Erythroblast (primary cell): ENCODE data around the gene CRYL1.

Experiments
- DNase-seq, 2 experiments: peaks; one replicate each; lab custom pipeline; 2025; lab: John Stamatoyannopoulos, UW
- GATA1 ChIP-seq: IDR thresholded peaks from 2 replicates; pipeline ENCODE4 v1.6.1; 2011; ENCODE audit warnings: low read depth, mild to moderate bottlenecking, control low read depth, low read length, moderate library complexity
- POLR2A ChIP-seq: IDR thresholded peaks from 2 replicates; pipeline ENCODE4 v1.6.1; 2011; ENCODE audit warnings: mild to moderate bottlenecking, low read length

Gene CRYL1

DNA sequence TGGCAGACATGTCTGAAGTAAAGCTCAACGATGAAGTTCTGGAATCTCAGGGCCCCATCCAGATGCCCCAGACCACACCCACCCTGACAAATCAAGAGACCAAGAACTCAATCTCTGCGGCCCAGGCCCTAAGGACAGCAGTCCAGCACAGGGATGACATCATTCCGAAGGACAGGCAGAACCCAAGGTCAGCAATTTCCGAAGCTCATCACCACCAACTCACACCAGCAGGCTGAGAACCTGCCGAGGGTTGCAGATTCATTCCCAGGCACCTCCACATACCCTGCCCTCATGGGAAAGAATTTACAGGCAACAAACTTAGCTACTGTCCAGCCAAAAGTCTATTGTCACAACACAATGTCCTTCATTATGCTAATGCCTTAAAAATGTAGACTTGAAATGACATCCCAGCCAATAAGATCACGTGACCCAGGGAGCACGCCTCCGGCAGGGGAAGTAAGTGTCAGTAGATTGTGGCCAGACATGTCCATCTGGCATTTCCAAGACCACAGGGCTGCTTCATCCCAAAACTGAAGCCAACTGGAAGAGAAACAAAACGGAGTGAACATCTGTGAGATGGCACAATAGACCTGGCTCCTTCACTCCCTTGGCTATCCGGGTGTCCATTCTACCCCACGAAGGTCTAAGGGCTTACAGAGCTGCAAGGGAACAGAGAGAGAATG is 98.8 kb downstream of the CRYL1 start:
- TF ChIP-seq GATA1 = no peak
- no peak for TF ChIP-seq POLR2A
- DNase-seq = no peak

DNA sequence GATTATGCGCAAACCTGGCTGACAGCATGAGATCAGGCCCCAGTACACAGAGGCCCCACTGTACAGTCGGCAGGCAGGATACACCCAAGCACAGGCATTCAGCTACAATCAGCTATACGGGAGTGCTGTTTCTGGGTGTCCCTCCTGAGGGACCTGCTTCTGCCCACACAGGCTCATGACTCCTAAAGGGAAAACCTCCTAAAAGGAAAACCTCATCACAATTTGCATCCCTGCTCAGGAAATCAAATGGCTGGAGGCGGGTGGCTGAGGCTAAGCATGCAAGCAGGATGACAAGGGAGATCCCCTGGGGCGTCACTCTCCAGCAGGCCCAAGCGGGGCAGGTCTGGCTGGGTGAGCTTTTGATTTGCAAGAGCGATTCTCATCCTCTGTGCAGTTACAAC is 99.8 kb downstream of the CRYL1 start:
- no peak for DNase-seq
- TF ChIP-seq POLR2A (no peak), GATA1 (no peak)

DNA sequence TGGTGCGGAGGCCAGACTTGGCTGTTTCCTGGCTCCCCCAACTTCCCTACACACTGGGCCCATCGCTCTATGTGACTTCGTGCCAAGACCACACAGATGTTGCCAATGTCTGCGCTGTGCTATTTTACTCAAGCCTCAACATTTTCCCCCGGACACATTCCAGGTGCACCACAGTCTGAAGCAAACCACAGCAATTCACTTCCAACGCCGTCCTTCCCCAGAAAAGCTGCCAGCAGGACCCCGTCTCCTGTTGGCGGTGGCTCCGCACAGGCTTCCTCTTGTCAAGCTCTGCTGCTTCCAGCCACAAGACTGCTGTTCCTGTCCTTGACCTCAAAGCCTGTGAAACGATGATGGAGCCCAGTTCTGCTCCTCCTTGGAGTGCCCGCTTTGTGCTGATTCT is 100.7 kb downstream of the CRYL1 start:
- DNase-seq = no peak
- TF ChIP-seq POLR2A = no peak
- TF ChIP-seq GATA1 = no peak

DNA sequence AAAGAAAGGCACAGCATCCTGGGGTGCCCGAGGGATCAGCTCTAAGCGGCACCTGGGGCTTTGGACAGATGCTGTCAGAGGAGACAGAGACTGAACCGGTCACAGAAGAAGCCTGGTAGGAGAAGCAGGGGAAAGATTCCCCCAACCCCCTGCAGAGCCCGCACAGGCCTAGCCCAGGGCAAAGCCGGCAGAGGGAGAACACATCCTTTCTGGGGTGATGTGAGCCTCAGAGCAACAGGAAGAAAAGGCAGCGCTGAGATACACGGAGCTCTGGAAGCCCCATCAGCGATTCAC is 101.2 kb downstream of the CRYL1 start:
- DNase-seq = no peak
- TF ChIP-seq GATA1 (no peak), POLR2A (no peak)

DNA sequence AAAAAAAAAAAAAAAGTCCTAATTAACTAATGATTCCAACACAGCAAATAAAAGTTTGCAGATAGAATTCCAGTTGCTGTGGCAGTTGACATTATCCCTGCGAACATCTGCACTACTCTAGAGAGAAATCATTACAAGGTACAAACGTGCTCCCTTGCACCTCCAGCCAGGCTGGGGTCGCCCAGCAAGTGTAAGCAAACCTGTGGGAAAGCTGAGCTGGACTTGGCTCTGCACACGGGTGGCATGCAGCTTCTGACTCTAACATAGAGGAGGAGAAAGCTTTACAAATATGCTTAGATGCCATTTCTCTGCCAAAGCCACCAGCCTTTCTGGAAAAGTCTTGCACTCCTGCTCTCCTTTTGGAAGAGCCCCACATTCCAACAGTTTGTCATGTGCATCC is 103.3 kb downstream of the CRYL1 start:
- no peak for TF ChIP-seq POLR2A
- TF ChIP-seq GATA1 = no peak
- DNase-seq = no peak

DNA sequence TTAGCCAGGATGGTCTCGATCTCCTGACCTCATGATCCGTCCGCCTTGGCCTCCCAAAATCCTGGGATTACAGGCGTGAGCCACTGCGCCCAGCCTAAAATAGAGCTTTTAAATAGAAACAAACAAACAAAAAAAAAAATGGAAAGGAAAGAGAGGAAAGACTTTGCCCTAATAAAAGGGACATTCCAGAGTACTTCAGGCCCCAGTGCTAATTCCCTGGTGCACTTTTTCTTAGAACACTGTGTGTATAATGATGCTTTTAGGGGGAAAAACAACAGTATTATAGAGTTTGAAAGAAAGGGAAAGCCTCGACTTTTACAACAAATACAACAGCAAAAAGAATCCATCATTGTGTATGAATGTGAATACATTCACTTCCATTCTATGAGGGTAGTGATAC is 104.7 kb downstream of the CRYL1 start:
- no peak for TF ChIP-seq GATA1
- no peak for TF ChIP-seq POLR2A
- DNase-seq = no peak

DNA sequence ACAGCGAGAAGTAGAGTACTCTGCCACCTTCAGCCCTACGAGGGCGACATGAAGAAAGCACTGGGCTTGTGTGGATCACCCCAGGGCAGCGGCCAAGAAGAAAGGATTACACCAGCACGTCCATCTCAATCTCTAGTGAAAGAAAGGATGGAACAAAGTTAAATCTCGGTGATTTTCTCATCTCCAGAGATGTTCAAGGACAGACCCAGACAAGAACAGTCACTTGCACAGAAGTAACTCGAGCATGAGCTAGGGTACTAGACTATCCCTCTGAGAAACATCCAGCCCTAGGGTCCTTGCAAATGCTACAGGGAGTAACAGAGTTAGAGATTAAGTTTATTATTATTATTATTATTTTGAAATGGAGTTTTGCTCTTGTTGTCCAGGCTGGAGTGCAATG is 106.7 kb downstream of the CRYL1 start:
- no peak for TF ChIP-seq GATA1
- DNase-seq = no peak

DNA sequence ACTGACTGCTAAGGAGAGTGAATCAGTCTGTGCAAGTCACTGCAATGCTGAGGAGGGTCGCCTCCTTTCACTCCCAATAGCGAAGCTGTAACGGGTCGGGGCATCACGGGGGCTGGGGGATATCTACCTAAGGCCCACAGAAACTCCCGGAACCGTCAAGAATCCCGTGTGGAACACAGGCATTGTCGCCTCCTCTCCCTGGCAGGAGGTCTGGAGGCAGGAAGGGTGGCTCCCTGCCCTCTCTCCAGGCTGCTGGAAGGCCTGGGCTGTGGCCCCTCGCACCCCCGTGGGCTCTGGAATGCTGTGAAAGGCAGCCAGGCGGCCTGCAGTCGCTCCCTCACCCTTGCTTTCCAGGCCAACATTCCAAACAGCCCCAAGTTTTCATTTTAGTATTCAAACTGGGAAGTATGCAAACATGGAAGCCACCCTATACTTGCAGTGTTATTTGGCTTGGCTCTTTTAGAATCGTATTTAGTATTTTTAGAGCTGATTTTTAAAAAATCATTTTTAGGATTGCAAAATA is 109.4 kb downstream of the CRYL1 start:
- TF ChIP-seq GATA1 (no peak), POLR2A (no peak)
- no peak for DNase-seq

DNA sequence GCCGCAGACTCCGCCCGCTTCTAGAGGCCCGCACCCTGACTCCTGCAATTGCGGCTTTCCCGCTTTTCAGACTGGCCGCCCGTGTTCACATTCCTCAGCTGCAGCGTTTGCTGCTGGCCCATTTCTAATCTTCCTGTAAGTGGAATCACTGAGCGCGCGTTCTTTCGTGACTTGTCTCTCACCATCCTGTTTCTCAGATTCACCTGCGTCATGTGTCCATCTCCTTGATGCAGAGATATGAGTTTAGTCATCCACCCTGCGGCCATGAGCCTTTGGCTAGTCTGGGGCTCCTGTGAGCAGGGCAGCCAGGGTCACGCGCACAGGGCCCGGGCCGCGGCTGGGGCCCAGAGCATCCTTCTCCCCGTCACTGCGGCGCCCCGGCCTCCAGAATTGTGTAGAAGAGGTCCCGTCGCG is 110.0 kb downstream of the CRYL1 start:
- DNase-seq = no peak
- TF ChIP-seq GATA1 (no peak), POLR2A (no peak)

DNA sequence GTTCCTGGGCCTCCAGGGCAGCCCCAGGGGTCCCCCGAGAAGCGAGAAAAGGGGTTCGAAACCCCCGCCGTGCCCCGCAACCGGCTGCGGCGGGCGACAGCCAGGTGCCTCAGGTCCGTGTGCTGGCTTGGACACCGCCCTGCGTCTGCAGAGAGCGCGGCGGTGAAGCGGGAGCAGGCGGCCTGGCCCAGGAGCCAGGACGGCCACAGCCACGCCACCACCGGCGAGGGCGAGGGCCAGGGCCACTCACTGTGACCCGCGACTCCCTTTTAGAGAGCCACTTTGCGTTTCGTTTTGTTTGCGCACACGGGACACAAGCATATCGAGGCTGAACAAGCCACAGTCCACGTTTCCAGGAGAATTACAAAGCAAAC is 110.4 kb downstream of the CRYL1 start:
- no peak for DNase-seq
- no peak for TF ChIP-seq GATA1
- no peak for TF ChIP-seq POLR2A

DNA sequence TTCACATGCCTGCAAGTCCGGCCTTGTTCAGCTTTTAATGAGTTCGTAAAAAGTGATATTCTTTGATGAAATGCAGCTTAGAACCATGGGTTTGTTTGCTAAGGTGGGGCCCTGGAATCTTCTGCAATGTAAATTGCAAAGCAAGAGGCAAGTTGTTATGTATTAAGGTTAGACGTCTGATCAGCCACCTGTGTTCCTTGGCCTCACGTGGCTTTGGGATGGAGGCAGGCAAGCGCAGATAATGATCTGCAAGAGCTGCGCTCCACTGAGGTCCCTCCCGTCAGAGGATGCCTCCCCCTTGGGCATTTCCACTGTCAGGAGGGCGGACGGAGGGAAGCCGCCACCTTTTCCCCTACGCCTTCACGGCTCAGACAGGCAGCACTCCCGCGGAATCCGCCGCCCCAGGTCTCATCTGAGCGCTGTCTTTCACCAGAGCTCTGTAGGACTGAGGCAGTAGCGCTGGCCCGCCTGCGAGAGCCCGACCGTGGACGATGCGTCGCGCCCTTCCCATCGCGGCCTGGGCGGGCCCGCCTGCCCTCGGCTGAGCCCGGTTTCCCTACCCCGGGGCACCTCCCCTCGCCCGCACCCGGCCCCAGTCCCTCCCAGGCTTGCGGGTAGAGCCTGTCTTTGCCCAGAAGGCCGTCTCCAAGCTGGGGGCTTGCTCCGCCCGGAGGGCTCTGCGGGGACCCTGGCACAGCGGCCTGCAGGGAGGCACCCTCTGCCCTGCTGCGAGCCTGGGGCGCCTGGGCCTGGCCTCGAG is 110.9 kb downstream of the CRYL1 start:
- no peak for DNase-seq
- no peak for TF ChIP-seq POLR2A
- no peak for TF ChIP-seq GATA1

DNA sequence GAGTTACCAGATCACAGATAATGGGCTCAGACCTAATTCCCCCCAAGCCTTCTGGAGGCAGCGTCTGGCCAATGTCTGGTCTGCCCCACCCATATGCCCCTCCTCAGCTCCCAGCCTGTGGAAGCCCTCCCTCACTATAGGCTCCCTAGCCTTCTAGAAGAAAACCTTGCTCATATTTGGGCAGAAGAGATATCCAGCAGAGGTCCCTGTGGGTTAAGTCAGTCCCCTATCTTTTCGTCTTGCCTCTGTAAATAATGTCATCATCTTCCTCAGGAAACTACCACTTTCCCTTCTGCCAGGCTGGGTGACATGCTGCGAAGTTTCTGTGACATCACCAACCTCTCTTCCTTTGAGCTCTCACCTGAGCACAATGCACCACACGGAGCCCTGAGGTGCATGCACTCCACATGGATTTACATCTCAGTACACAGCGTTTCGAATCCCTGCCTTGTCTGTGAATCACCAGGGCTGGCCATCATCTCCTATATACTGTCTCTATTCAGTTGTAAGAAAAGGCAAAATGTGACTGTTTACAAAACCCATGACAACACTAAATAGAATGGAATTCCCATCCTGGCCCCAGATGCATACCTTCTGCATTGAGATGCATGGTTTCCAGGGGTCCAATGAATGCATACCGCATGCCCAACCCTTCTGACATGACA is 112.8 kb downstream of the CRYL1 start:
- no peak for TF ChIP-seq GATA1
- TF ChIP-seq POLR2A = no peak
- DNase-seq = no peak

DNA sequence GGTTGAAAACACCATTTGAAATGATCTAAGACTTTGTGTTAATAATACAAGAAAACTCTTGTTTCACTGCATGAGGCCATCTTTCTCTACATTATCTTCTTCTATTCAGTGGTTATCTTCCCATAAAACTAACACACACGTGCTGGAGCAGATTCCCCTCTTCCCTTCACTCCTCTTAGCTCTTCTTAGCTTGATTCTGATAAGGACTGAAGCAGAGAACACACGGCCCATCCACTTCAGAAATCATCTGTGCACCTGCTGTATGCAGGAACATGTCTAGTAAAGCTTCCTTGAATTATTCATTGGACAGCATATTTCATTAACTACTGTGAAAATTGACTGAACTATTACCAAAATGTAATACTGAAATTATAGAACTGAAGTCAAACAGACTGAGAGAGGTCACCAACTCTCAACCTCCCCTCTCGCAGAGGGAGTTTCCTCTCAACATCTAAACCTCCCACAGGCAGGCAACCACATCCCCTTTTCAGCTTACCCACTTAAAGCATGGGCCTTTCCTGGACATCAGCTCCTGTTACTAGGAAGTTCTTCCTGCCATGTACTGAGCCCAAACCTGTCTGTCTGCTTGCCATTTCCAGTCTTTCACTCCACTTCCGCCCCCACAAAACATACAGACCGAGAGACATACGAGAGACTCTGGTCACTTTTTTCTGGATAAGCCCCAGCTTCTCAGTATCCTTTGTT is 113.9 kb downstream of the CRYL1 start:
- TF ChIP-seq GATA1 (no peak), POLR2A (no peak)
- DNase-seq = no peak

DNA sequence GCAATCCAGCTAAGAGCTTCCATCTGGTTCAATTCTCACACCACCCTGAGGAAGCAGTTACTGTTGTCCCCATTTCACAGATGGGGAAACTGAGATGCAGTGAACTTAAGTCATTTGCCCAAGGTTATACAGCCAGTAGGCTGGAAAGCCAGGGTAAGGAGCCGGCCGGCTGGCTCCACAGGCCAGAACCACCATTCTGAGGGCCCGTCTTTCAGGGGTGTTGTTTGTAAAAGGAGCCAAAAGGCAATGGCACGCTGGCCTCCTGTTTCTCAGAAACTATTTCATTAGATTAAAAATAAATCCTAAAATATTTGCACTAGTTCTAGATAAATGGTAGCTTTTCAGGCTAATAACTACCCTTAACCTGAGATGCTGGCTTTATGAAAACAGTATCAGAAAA is 114.9 kb downstream of the CRYL1 start:
- no peak for DNase-seq
- TF ChIP-seq POLR2A (no peak), GATA1 (no peak)
